Superior temporal gyrus (tissue), 1 donor: ENCODE results near the gene IL1RN.
A peak's percentile ranks its signal among the peaks of the same experiment; 100 is the strongest.

Experiments used
- DNase-seq: peaks from one replicate; pipeline ENCODE4 v3.0.0-alpha.2; 2016; ENCODE audit errors: extremely low spot score

Gene IL1RN

DNA sequence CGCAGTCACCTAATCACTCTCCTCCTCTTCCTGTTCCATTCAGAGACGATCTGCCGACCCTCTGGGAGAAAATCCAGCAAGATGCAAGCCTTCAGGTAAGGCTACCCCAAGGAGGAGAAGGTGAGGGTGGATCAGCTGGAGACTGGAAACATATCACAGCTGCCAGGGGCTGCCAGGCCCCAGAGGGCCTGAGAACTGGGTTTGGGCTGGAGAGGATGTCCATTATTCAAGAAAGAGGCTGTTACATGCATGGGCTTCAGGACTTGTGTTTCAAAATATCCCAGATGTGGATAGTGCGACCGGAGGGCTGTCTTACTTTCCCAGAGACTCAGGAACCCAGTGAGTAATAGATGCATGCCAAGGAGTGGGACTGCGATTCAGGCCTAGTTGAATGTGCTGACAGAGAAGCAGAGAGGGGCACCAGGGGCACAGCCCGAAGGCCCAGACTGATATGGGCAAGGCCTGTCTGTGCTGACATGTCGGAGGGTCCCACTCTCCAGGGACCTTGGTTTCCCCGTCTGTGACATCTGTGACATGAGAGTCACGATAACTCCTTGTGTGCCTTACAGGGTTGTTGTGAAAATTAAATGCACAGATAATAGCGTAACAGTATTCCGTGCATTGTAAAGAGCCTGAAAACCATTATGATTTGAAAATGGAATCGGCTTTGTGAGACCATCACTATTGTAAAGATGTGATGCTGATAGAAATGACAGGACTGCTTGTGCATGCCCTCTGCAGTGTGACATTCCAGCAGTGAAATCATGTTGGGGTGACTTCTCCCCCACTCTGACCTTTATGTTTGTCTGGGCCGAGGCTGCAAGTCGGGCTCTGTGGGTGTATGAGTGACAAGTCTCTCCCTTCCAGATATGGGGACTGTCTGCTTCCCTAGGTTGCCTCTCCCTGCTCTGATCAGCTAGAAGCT is 510 bp downstream of the IL1RN start:
- DNase-seq, result no peak

DNA sequence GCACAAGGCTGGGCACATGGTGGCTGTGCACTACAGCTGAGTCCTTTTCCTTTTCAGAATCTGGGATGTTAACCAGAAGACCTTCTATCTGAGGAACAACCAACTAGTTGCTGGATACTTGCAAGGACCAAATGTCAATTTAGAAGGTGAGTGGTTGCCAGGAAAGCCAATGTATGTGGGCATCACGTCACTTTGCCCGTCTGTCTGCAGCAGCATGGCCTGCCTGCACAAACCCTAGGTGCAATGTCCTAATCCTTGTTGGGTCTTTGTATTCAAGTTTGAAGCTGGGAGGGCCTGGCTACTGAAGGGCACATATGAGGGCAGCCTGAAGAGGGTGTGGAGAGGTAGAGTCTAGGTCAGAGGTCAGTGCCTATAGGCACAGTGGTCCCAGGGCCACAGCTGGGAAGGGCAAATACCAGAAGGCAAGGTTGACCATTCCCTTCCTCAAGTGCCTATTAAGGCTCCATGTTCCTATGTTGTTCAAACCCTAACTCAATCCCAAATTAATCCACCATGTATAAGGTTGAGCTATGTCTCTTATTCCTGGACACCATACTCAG is 2.2 kb downstream of the IL1RN start:
- no peak for DNase-seq

- DNase-seq, result no peak
These were observed 4.2 kb downstream of the IL1RN start for GRCh38 chr2:113131352-113132185.

DNA sequence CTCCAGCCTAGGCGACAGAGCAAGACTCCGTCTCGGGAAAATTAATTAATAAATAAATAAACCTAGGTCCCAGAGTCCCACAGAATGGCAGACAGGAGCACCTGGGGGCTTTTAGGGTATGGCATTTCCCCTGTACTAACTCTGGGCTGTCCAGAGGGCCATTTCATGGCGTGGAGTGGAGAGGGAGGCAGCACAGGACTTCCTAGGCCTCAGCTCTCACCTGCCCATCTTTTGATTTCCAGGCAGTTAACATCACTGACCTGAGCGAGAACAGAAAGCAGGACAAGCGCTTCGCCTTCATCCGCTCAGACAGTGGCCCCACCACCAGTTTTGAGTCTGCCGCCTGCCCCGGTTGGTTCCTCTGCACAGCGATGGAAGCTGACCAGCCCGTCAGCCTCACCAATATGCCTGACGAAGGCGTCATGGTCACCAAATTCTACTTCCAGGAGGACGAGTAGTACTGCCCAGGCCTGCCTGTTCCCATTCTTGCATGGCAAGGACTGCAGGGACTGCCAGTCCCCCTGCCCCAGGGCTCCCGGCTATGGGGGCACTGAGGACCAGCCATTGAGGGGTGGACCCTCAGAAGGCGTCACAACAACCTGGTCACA is 5.1 kb downstream of the IL1RN start:
- no peak for DNase-seq

DNA sequence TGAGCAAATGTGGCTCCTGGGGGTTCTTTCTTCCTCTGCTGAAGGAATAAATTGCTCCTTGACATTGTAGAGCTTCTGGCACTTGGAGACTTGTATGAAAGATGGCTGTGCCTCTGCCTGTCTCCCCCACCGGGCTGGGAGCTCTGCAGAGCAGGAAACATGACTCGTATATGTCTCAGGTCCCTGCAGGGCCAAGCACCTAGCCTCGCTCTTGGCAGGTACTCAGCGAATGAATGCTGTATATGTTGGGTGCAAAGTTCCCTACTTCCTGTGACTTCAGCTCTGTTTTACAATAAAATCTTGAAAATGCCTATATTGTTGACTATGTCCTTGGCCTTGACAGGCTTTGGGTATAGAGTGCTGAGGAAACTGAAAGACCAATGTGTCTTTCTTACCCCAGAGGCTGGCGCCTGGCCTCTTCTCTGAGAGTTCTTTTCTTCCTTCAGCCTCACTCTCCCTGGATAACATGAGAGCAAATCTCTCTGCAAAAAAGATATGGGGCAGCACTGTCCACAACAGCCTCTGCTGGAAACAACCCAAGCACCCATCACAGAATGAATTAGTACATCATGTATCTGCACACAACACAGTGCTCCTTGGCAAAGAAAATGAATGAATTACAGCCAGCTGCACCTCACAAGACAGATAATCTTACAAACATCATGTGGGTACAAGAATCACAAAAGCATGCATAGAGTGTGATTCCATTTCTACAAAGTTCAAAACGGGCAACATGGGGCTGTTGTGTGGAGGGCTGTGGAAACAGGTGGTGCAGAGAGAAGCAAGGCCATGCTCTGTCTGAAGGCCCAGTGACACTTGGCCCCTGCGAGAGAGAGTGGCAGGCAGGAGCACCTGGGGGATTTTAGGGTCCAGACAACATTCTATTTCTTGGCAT is 6.6 kb downstream of the IL1RN start:
- no peak for DNase-seq

DNA sequence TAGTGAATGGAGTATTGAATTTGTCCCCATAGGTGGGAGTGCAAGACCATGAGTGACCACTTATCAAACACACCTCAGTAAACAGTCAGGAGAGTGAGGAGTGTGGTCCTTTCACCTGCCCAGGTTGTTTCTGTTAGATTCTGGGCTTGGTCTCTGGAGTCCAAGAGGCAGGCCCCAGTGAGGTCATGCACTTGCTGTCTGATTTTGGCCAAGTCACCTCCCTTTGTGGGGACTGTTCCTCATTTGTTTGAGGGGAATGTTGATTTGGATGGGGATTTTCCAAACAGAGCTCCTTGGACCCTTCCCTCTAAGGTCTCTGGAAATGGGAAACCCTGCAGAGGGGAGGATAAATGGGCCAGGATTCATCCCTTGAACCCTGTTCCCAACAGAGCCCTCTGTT is 7.3 kb downstream of the IL1RN start:
- no peak for DNase-seq

DNA sequence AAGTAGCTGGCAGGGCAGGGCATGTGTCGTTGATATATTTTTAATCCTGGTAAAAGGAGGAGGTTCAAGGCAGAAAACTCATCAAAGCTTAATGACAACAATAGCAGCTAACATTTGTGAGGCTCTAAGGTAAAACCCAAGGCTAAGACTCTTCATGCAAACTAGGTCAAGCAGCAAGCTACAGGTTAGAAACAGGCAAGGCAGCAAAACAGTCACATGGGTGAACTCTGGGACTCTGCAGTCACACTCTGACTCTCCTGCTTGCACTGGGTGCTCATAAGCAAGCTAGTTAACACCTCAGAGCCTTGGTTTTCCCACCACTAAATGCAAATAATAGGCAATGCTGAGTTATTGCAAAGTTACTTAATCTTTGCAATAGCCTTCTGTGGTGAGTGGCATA is 7.9 kb downstream of the IL1RN start:
- no peak for DNase-seq

DNA sequence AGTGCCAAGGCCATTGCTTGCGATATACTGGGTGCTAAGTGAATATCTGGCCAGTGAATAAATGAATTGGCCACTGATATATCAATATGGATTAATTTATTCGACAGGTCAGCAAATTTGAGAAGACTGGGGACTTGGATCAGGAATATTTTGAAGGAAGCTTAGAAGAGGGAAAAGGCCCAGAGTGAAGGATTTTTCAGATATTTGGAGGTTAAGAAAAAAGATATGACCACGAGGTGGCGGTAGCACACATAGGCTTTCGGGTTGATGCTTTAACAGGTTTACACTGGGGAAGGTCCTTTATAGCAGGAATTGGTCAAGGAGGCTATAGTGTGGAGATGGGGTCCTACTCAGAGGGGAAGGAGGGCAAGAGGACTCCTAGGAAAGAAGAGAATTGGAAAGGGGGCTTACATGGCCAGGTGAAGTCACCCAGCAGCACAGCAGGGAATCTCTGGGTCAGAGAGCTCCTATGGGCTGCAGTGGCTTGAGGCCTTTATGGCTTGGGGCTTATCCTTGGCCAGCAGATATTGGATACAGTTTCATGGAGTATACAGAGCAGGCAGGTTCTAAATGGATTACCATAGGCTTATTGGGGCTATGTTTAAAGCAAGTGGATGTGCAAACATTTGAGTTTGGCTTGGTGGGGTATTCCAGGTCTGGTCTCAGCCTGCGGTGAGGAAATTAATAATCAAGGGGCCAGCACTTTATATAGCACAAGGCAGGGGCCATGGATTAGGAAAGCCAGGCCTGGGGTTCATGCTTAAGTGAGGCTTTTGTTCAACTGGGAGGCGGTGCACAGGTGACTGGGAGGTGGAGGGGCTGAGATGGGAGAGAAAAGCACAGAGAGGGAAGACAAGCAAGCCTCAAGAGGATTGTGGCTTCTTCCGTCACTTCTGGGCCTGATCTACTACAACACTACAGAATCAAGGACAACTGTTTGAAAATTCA is 9.7 kb downstream of the IL1RN start:
- DNase-seq, result peak; percentile 77

DNA sequence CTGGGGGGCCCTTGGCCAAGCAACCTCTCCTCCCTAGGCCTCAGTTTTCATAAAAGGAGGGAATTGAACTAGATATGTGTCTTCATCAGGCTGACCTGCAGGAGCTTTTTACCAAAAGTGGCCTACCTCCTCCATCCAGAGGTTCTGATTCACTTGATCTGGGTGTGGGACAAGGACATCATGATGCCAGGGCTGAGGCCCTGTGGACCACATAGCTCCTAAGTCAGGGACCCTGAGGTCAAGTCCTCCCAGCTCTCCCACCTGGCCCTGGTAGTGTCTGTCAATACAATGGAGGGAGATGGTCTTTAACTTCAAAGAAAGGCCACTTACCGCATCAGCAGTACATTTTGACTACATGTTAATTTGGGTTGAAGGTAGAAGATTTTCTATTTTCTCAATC is 10.4 kb downstream of the IL1RN start:
- DNase-seq, result no peak

GRCh38 chr2:113138428-113139322 is 11.3 kb downstream of the IL1RN start:
- peak; percentile 86 for DNase-seq

DNA sequence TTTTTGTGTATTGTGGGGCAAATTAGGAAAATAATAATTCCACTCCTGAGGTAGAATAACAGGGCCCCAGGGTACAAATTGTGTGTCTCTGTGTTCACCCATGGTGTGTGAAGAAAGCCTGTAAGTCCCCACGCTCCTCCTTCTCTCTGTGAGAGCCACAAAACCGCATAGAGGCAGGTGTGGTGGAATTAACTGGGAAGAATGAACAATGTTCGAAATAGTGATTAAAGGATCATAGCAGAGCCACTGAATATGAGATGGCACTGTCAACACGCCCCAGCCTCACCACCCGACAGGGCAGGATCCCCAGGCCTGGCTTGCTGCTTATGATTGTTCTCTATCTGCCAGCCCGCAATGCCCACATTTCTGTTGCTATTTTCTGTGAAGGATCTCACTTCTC is 14.1 kb downstream of the IL1RN start:
- no peak for DNase-seq

DNA sequence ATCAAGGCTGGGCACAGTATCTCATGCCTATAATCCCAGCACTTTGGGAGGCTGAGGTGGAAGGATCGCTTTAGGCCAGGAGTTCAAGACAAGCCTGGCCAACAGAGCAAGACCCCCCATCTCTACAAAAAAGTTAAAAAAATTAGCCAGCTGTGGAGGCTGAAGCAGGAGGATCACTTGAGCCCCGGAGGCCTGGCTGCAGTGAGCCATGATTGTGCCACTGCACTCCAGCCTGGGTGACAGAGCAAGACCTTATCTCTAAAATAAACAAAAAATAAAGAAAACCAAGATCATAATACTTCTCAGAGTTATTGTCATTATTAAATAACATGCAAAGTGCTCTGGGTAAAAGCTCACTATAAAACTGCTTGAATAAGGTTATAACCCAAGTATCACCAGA is 14.9 kb downstream of the IL1RN start:
- no peak for DNase-seq

DNA sequence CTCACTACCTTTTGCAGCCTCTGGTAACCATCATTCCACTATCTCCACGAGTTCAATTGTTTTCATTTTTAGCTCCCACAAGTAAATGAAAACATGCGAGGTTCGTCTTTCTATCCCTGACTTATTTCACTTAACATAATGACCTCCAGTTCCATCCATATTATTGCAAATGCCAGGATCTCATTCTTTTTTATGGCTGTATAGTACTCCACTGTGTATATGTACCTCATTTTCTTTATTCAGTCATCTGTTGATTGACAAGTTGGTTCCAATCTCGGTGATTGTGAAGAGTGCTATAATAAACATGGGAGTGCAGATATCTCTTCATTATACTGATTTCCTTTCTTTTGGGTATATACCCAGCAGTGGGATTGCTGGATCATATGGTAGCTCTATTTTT is 16.9 kb downstream of the IL1RN start:
- DNase-seq, result no peak

DNA sequence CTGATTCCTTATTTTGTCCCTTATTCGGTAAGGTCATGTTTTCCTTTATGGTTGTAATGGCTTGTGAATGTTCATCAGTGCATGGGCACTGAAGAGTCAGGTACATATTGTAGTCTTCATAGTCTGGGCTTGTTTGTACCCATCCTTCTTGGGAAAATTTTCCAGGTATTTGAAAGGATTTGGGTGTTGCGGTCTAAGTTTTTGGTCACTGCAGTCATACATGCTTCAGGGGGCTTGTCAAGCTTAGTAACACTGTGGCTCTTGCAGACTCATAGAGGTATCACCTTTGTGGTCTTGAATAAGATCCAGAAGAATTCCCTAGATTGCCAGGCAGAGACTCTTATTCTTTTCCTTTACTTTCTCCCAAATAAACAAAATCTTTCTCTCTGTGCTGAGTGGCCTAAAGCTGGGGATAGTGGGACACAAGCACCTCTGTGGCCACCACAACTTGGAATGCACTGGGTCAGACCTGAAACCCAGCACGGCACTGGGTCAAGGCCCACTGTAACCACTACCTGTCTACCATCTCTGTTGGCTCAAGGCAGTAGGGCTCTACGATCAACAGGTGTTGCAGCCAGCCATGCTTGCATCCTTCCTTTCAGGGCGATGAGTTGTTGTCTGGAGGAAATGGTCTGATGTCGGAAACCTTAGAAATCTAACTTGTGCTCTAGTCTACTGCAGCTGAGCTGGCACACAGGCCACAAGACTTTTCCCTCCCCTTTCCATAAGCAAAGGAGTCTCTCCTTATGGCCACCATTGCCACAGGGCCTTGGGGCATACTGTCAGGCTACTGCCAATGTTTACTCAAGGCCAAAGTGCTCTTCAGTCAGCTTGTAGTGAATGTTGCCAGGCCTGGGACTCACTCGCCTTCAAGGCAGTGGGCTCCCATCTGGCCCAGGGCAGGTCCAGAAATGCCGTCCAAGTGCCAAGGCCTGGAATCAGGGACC is 21.5 kb downstream of the IL1RN start:
- no peak for DNase-seq

- DNase-seq, result no peak
These were observed 22.3 kb downstream of the IL1RN start for GRCh38 chr2:113149553-113150257.

DNA sequence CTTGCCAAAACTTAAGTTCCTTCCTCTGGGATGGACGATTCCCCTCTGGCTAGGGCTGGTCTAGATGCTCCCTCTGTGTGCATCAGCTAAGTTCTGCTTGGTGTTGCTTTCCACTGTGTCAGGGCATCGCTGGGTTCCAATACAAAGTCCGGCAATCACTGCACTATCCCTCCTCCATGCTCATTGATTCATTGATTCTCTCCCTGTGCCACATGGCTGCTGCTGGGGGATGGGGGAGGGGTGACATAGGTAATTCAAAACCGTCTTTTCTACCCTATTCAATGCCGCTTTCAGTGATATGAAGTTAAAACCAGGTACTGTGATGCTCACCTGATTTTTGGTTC is 22.8 kb downstream of the IL1RN start:
- DNase-seq, result no peak

DNA sequence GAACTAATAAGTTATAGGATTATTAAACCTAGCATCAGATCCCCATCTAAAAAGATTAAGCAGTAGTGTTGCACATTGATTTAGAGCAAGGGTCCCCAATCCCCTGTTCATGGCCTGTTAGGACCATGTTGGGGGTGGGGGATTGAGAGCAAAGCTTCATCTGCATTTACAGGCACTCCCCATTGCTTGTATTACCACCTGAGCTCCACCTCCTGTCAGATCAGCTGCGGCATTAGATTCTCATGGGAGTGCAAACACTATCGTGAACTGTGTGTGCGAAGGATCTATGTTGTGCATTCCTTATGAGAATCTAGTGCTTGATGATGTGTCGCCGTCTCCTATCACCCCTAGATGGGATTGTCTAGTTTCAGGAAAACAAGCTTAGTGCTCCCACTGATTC is 27.9 kb downstream of the IL1RN start:
- no peak for DNase-seq
